H9 (cell line): ENCODE data around the gene NPHS1. TPM values are rescaled to one million over a fixed set of nuclear protein-coding genes. Genes with fewer than 3 reads are reported as not detected.

ENCODE experiments used
- DNase-seq: peaks from one replicate; pipeline ENCODE4 v3.0.0-alpha.2; 2017
- H2AFZ ChIP-seq: one replicate; pipeline ENCODE4 v1.6.1; 2013; ENCODE audit warnings: mild to moderate bottlenecking, low read length, control low read depth, moderate library complexity
- H2AK5ac ChIP-seq: 2 replicates; pipeline ENCODE4 v1.6.1; 2013; ENCODE audit warnings: low read length, control low read depth, mixed read lengths; ENCODE audit not compliant: insufficient read length
- H2BK120ac ChIP-seq: one replicate; pipeline ENCODE4 v1.6.1; 2013; ENCODE audit warnings: low read depth, mild to moderate bottlenecking, low read length, control low read depth, inconsistent platforms; ENCODE audit not compliant: poor library complexity, severe bottlenecking
- H2BK12ac ChIP-seq: 2 replicates; pipeline ENCODE4 v1.6.1; 2013; ENCODE audit warnings: low read length, control low read depth, mixed read lengths, low read depth; ENCODE audit not compliant: insufficient read length
- H2BK15ac ChIP-seq: 2 replicates; pipeline ENCODE4 v1.6.1; 2013; ENCODE audit warnings: low read depth, low read length, control low read depth
- H2BK20ac ChIP-seq: one replicate; pipeline ENCODE4 v1.6.1; 2013; ENCODE audit warnings: low read depth, mild to moderate bottlenecking, low read length, control low read depth, inconsistent platforms; ENCODE audit not compliant: poor library complexity, severe bottlenecking
- H2BK5ac ChIP-seq: 2 replicates; pipeline ENCODE4 v1.6.1; 2013; ENCODE audit warnings: low read length, control low read depth, mixed read lengths; ENCODE audit not compliant: insufficient read length
- H3K14ac ChIP-seq: 2 replicates; pipeline ENCODE4 v1.6.1; 2013; ENCODE audit warnings: low read length, control low read depth; ENCODE audit not compliant: insufficient read depth
- H3K18ac ChIP-seq: 2 replicates; pipeline ENCODE4 v1.6.1; 2013; ENCODE audit warnings: low read depth, mild to moderate bottlenecking, mixed read lengths, low read length, control low read depth; ENCODE audit not compliant: insufficient read length
- H3K23ac ChIP-seq: 2 replicates; pipeline ENCODE4 v1.6.1; 2013; ENCODE audit warnings: low read length, control low read depth, mixed read lengths, low read depth; ENCODE audit not compliant: insufficient read length
- H3K23me2 ChIP-seq: 2 replicates; pipeline ENCODE4 v1.6.1; 2013; ENCODE audit warnings: low read depth, mild to moderate bottlenecking, mixed read lengths, low read length, control low read depth; ENCODE audit not compliant: insufficient read length, poor library complexity, severe bottlenecking
- H3K27ac ChIP-seq: 2 replicates; pipeline ENCODE4 v1.5.1; 2013; ENCODE audit warnings: low read length, control low read depth, mixed read lengths, low read depth; ENCODE audit not compliant: insufficient read length
- H3K27me3 ChIP-seq: 2 replicates; pipeline ENCODE4 v1.6.1; 2013; ENCODE audit warnings: low read length, control low read depth, inconsistent platforms; ENCODE audit not compliant: insufficient read depth
- H3K4ac ChIP-seq: 2 replicates; pipeline ENCODE4 v1.6.1; 2013; ENCODE audit warnings: low read depth, mild to moderate bottlenecking, control low read depth, inconsistent platforms, low read length, moderate library complexity
- H3K4me1 ChIP-seq: 2 replicates; pipeline ENCODE4 v1.6.1; 2013; ENCODE audit warnings: low read length, control low read depth, inconsistent platforms; ENCODE audit not compliant: insufficient read depth
- H3K4me2 ChIP-seq: 2 replicates; pipeline ENCODE4 v1.6.1; 2013; ENCODE audit warnings: low read length, control low read depth, mixed read lengths; ENCODE audit not compliant: insufficient read length, insufficient read depth
- H3K56ac ChIP-seq: 2 replicates; pipeline ENCODE4 v1.6.1; 2013; ENCODE audit warnings: low read depth, mild to moderate bottlenecking, mixed read lengths, low read length, control low read depth; ENCODE audit not compliant: insufficient read length
- H3K79me1 ChIP-seq: 2 replicates; pipeline ENCODE4 v1.6.1; 2013; ENCODE audit warnings: low read depth, mild to moderate bottlenecking, moderate library complexity, low read length, control low read depth, inconsistent platforms; ENCODE audit not compliant: insufficient read depth, poor library complexity, severe bottlenecking
- H3K79me2 ChIP-seq: 2 replicates; pipeline ENCODE4 v1.6.1; 2013; ENCODE audit warnings: low read length, control low read depth, inconsistent platforms; ENCODE audit not compliant: insufficient read depth
- H3K9ac ChIP-seq: 2 replicates; pipeline ENCODE4 v1.6.1; 2013; ENCODE audit warnings: low read length, control low read depth, mixed read lengths; ENCODE audit not compliant: insufficient read length; ENCODE audit errors: extremely low read depth
- H3K9me3 ChIP-seq: one replicate; pipeline ENCODE4 v1.6.1; 2013; ENCODE audit warnings: low read depth, low read length, inconsistent platforms; ENCODE audit not compliant: control insufficient read depth
- H3T11ph ChIP-seq: one replicate; pipeline ENCODE4 v1.6.1; 2013; ENCODE audit warnings: mild to moderate bottlenecking, low read length, control low read depth, inconsistent platforms
- H4K20me1 ChIP-seq: one replicate; pipeline ENCODE4 v1.6.1; 2013; ENCODE audit not compliant: control insufficient read depth, insufficient read length, insufficient read depth
- H4K5ac ChIP-seq: 2 replicates; pipeline ENCODE4 v1.6.1; 2013; ENCODE audit warnings: low read depth, mild to moderate bottlenecking, mixed read lengths, low read length, control low read depth; ENCODE audit not compliant: insufficient read length
- H4K8ac ChIP-seq: replicated peaks from 2 replicates; pipeline ENCODE4 v1.6.1; 2013; ENCODE audit warnings: low read length, control low read depth, mixed read lengths, low read depth; ENCODE audit not compliant: insufficient read length
- H4K91ac ChIP-seq: 2 replicates; pipeline ENCODE4 v1.6.1; 2013; ENCODE audit warnings: low read depth, mild to moderate bottlenecking, moderate library complexity, mixed read lengths, low read length, control low read depth; ENCODE audit not compliant: insufficient read length
- H3K27ac Mint-ChIP-seq, 3 experiments: 2 replicates in 2 of 3; 3 replicates in 1 of 3; pipeline ENCODE4 v1.8.0; 2020 to 2021; ENCODE audit warnings: mixed read lengths in 3 of 3, mild to moderate bottlenecking in 1 of 3, moderate library complexity in 1 of 3
- H3K27me3 Mint-ChIP-seq: 2 replicates; pipeline ENCODE4 v1.8.0; 2021; ENCODE audit warnings: low read depth, mild to moderate bottlenecking, moderate library complexity, mixed read lengths
- H3K36me3 Mint-ChIP-seq, 3 experiments: 2 replicates in 2 of 3; 3 replicates in 1 of 3; pipeline ENCODE4 v1.8.0; 2020 to 2021; ENCODE audit warnings: low read depth in 3 of 3, mixed read lengths in 3 of 3; ENCODE audit not compliant: insufficient read depth in 1 of 3
- H3K4me1 Mint-ChIP-seq, 2 experiments: 2 replicates each; pipeline ENCODE4 v1.8.0; 2020; ENCODE audit warnings: mixed read lengths in 2 of 2
- H3K4me3 Mint-ChIP-seq, 2 experiments: 2 replicates in 1 of 2; 3 replicates in 1 of 2; pipeline ENCODE4 v1.8.0; 2020 to 2021; ENCODE audit warnings: mild to moderate bottlenecking in 2 of 2, mixed read lengths in 2 of 2, moderate library complexity in 1 of 2
- H3K9me3 Mint-ChIP-seq, 2 experiments: 2 replicates in 1 of 2; 3 replicates in 1 of 2; pipeline ENCODE4 v1.8.0; 2020; ENCODE audit warnings: mild to moderate bottlenecking in 2 of 2, mixed read lengths in 2 of 2, moderate library complexity in 1 of 2
- WGBS: extraction: QIAGEN DNeasy Blood & Tissue Kit; methylation state at CpG from one replicate; pipeline ENCODE4 v1.1.7; 2013; ENCODE audit warnings: missing lambda C conversion rate, low lambda C conversion rate, mixed read lengths; ENCODE audit not compliant: insufficient read length; ENCODE audit errors: extremely low coverage; 5-methylcytosine and 5-hydroxymethylcytosine counted together
- total RNA-seq: library from RNA; stranded (reverse); gene quantifications from 2 replicates; pipeline ENCODE4 v1.2.1, GENCODE V29; 2021
- TF ChIP-seq, protein P1 (sequence below): fragments of 200-600 bp; sonication (generic); conservative IDR thresholded peaks from 3 replicates; pipeline ENCODE4 v1.8.0; 2021; ENCODE audit warnings: antibody characterized with exemption, mild to moderate bottlenecking

NPHS1 gene
- total RNA-seq, 1 experiment from 2014 or later: 0.83 TPM

DNA sequence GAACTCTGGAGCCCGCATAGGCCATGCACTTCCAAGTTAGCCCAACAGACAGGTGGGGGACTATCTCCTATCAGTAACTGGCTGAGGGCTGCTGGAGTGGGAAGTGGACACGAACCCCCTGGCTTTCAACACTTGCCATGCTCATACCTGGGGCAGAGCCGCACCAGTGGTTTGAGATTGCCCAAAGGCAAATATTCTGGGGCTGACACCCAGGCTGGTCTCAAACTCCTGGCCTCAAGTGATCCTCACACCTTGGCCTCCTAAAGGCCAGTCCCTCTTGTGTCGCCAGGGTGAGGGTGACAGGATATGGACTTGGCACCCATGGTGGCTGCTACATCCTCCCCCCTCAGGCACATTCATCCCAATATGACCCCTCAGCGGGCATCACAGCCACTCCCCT, 34.9 kb upstream of the NPHS1 start:
- TF ChIP-seq, protein P1, sequence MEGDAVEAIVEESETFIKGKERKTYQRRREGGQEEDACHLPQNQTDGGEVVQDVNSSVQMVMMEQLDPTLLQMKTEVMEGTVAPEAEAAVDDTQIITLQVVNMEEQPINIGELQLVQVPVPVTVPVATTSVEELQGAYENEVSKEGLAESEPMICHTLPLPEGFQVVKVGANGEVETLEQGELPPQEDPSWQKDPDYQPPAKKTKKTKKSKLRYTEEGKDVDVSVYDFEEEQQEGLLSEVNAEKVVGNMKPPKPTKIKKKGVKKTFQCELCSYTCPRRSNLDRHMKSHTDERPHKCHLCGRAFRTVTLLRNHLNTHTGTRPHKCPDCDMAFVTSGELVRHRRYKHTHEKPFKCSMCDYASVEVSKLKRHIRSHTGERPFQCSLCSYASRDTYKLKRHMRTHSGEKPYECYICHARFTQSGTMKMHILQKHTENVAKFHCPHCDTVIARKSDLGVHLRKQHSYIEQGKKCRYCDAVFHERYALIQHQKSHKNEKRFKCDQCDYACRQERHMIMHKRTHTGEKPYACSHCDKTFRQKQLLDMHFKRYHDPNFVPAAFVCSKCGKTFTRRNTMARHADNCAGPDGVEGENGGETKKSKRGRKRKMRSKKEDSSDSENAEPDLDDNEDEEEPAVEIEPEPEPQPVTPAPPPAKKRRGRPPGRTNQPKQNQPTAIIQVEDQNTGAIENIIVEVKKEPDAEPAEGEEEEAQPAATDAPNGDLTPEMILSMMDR: no peak
- no peak overlapping the region for H2BK15ac ChIP-seq
- Mint-ChIP-seq H3K27ac (no peak overlapping the region), H3K9me3 (no peaks in the 10 kb centered on the region), H3K4me3 (no peak overlapping the region), H3K4me1 (no peaks in the 10 kb centered on the region), H3K27me3 (no peaks in the 10 kb centered on the region), H3K36me3 (peaks cover 31 to 54% (median 46%) of the 10 kb centered on the region in 3 experiments)
- H3K23me2 ChIP-seq: no peaks in the 10 kb centered on the region
- H2AFZ ChIP-seq: no peak overlapping the region
- H2AK5ac ChIP-seq: no peak overlapping the region
- H2BK5ac ChIP-seq: no peak overlapping the region
- no peaks in the 10 kb centered on the region for H3K79me1 ChIP-seq
- DNase-seq: no peak
- H3K23ac ChIP-seq: no peak overlapping the region
- no CpG with 5 or more reads among the region's 5 CpGs for WGBS
- H4K8ac ChIP-seq: no peak overlapping the region
- no peak overlapping the region for H2BK20ac ChIP-seq
- H4K20me1 ChIP-seq: no peaks in the 10 kb centered on the region
- H4K91ac ChIP-seq: no peak overlapping the region
- no peak overlapping the region for H3K9ac ChIP-seq
- no peaks in the 10 kb centered on the region for H3K79me2 ChIP-seq
- H4K5ac ChIP-seq: no peak overlapping the region
- no peak overlapping the region for H3T11ph ChIP-seq
- no peak overlapping the region for H3K18ac ChIP-seq
- no peak overlapping the region for H3K4me2 ChIP-seq
- H2BK12ac ChIP-seq: no peak overlapping the region
- no peaks in the 10 kb centered on the region for H3K27me3 ChIP-seq
- no peak overlapping the region for H2BK120ac ChIP-seq
- no peaks in the 10 kb centered on the region for H3K4me1 ChIP-seq
- no peak overlapping the region for H3K27ac ChIP-seq
- H3K14ac ChIP-seq: no peak overlapping the region
- H3K9me3 ChIP-seq: no peaks in the 10 kb centered on the region
- no peak overlapping the region for H3K4ac ChIP-seq
- no peak overlapping the region for H3K56ac ChIP-seq
